Adrenal gland (tissue), 19 donors: ENCODE results near the gene SACM1L. TPM values are rescaled to one million over a fixed set of nuclear protein-coding genes. Genes with fewer than 3 reads are reported as not detected.

Experiments
- DNase-seq, 7 donors: peaks; one replicate each; pipeline ENCODE4 v3.0.0-alpha.2; 2019 to 2020
- H3K27ac ChIP-seq, 5 donors: fragments of 200-600 bp; sonication (generic) in 4 of 5; 1 replicate in 3 of 5; 2 replicates in 2 of 5; pipeline versions ENCODE4 v1.5.1 to v1.8.0; 2016 to 2020; ENCODE audit warnings: mild to moderate bottlenecking in 1 of 5
- H3K27me3 ChIP-seq: fragments of 200-600 bp; 2 replicates; pipeline ENCODE4 v1.8.0; 2021
- H3K36me3 ChIP-seq, 2 donors: fragments of 200-600 bp; replicated peaks in 1 of 2; 1 replicate in 1 of 2; 2 replicates in 1 of 2; pipeline versions ENCODE4 v1.5.1 to v1.8.0; 2018 to 2022
- H3K4me1 ChIP-seq, 2 donors: fragments of 200-600 bp; replicated peaks in 1 of 2; 1 replicate in 1 of 2; 2 replicates in 1 of 2; pipeline versions ENCODE4 v1.5.1 to v1.8.0; 2018 to 2021
- H3K4me3 ChIP-seq, 4 donors: fragments of 200-600 bp; sonication (generic) in 3 of 4; one replicate each; pipeline ENCODE4 v1.5.1; 2016 to 2018
- H3K9me3 ChIP-seq, 3 donors: fragments of 200-600 bp; sonication (generic) in 1 of 3; replicated peaks in 1 of 3; 1 replicate in 2 of 3; 2 replicates in 1 of 3; pipeline versions ENCODE4 v1.5.1 to v1.8.0; 2016 to 2021
- POLR2A ChIP-seq, 2 donors: fragments of 450-650 bp; IDR thresholded peaks; one replicate each; pipeline ENCODE4 v1.6.1; 2017; ENCODE audit warnings: antibody characterized with exemption in 2 of 2, mild to moderate bottlenecking in 2 of 2, moderate library complexity in 1 of 2
- WGBS, 4 donors: extraction: QIAGEN DNeasy Blood & Tissue Kit in 2 of 4; methylation state at CpG; one replicate each; pipeline versions ENCODE4 v1.1.5 to v1.1.7; 2013 to 2017; 5-methylcytosine and 5-hydroxymethylcytosine counted together
- intact Hi-C, 2 donors: fragments of 100-400 bp; cut with DNase I; formaldehyde crosslinking; loops; one replicate each; pipeline versions ENCODE4 v1.14.1 to v1.15.0; 2022 to 2023
- long read RNA-seq, 10 donors: library from polyadenylated mRNA in 3 of 10; unstranded in 2 of 10; stranded (forward) in 1 of 10; transcript quantifications; one replicate each; pipeline ENCODE4 v2.0.0 and lab custom pipeline, GENCODE V29; 2021 to 2026
- polyA plus RNA-seq, 3 donors: library from polyadenylated mRNA; stranded (reverse); fragments of 200-250 nt in 2 of 3; fragments of 350-450 nt in 1 of 3; fragmentation: Illumina TruSeq in 1 of 3; extraction: RNeasy Lipid Tissue Mini Kit (QIAGEN cat#74804) in 1 of 3; gene quantifications; one replicate each; pipeline ENCODE4 v1.2.3, GENCODE V29; 2013 to 2014
- total RNA-seq, 9 donors: library from RNA; depleted of rRNA in 4 of 9; stranded (reverse); fragments of >200 nt in 4 of 9; fragments of 120-200 nt in 1 of 9; fragmentation: NEBNext Ultra II Directional in 1 of 9; extraction: Animal tissue kit (Norgen Biotek cat#: 25700) in 1 of 9; gene quantifications; one replicate each; pipeline versions ENCODE4 v1.1.0 to v1.2.4, GENCODE V29; 2013 to 2023
- TF ChIP-seq, protein P1 (sequence below), 6 experiments: fragments of 450-650 bp in 4 of 6; fragments of 200-600 bp in 2 of 6; sonication (generic) in 1 of 6; IDR thresholded peaks; 1 replicate in 5 of 6; 2 replicates in 1 of 6; pipeline versions ENCODE4 v1.5.1 to v1.8.0; 2016 to 2021; ENCODE audit warnings: antibody characterized with exemption in 6 of 6, mild to moderate bottlenecking in 2 of 6, moderate library complexity in 1 of 6
- donor health status: healthy with polysubstance abuse.
- donor health status: Bipolar disorder and iron deficiency.
- donor health status: DM: yes; HTN: yes; CAD: no.
- donor health status: DM: no; HTN: no; CAD: no.
- donor health status: DM: no; HTN: no; CAD: no.
- donor health status: DM: yes; HTN: yes; CAD: no.

Gene SACM1L, protein sequence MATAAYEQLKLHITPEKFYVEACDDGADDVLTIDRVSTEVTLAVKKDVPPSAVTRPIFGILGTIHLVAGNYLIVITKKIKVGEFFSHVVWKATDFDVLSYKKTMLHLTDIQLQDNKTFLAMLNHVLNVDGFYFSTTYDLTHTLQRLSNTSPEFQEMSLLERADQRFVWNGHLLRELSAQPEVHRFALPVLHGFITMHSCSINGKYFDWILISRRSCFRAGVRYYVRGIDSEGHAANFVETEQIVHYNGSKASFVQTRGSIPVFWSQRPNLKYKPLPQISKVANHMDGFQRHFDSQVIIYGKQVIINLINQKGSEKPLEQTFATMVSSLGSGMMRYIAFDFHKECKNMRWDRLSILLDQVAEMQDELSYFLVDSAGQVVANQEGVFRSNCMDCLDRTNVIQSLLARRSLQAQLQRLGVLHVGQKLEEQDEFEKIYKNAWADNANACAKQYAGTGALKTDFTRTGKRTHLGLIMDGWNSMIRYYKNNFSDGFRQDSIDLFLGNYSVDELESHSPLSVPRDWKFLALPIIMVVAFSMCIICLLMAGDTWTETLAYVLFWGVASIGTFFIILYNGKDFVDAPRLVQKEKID
- total RNA-seq (10 to 100 TPM; 25.9 to 63.2 (median 44.9) TPM), polyA plus RNA-seq (10 to 100 TPM; 22.5 to 59.3 (median 28.6) TPM)
- long read RNA-seq, donor 1, partial matches to known transcripts, result 5 of 10 reads
- long read RNA-seq, donor 1, other reads (novel, unspliced or antisense), result 0 of 10 reads
- long read RNA-seq, donor 2, transcript SACM1L-201 (20 exons, 3,723 nt), result major isoform, 6 of 42 reads
- long read RNA-seq, donor 2, partial matches to known transcripts, result 35 of 42 reads
- long read RNA-seq, donor 2, other reads (novel, unspliced or antisense), result 0 of 42 reads
- long read RNA-seq, donor 3, transcript SACM1L-201 (20 exons, 3,723 nt), result major isoform, 6 of 10 reads
- long read RNA-seq, donor 3, partial matches to known transcripts, result 0 of 10 reads
- long read RNA-seq, donor 3, other reads (novel, unspliced or antisense), result 0 of 10 reads
- long read RNA-seq, donor 4, transcript SACM1L-201 (20 exons, 3,723 nt), result major isoform, 11 of 16 reads
- long read RNA-seq, donor 4, partial matches to known transcripts, result 4 of 16 reads
- long read RNA-seq, donor 4, other reads (novel, unspliced or antisense), result 1 of 16 reads
- long read RNA-seq, donor 5, transcript SACM1L-201 (20 exons, 3,723 nt), result major isoform, 52 of 62 reads
- long read RNA-seq, donor 5, partial matches to known transcripts, result 2 of 62 reads
- long read RNA-seq, donor 5, other reads (novel, unspliced or antisense), result 6 of 62 reads
- long read RNA-seq, donor 6, transcript SACM1L-201 (20 exons, 3,723 nt), result major isoform, 7 of 8 reads
- long read RNA-seq, donor 6, partial matches to known transcripts, result 1 of 8 reads
- long read RNA-seq, donor 6, other reads (novel, unspliced or antisense), result 0 of 8 reads
- long read RNA-seq, donor 7, partial matches to known transcripts, result 0 of 2 reads
- long read RNA-seq, donor 7, other reads (novel, unspliced or antisense), result 0 of 2 reads
- long read RNA-seq, donor 8, transcript SACM1L-201 (20 exons, 3,723 nt), result major isoform, 15 of 32 reads
- long read RNA-seq, donor 8, partial matches to known transcripts, result 17 of 32 reads
- long read RNA-seq, donor 8, other reads (novel, unspliced or antisense), result 0 of 32 reads
- long read RNA-seq, donor 9, partial matches to known transcripts, result 0 of 7 reads
- long read RNA-seq, donor 9, other reads (novel, unspliced or antisense), result 0 of 7 reads
- long read RNA-seq, donor 10, transcript SACM1L-201 (20 exons, 3,723 nt), result major isoform, 9 of 15 reads
- long read RNA-seq, donor 10, partial matches to known transcripts, result 5 of 15 reads
- long read RNA-seq, donor 10, other reads (novel, unspliced or antisense), result 0 of 15 reads

DNA sequence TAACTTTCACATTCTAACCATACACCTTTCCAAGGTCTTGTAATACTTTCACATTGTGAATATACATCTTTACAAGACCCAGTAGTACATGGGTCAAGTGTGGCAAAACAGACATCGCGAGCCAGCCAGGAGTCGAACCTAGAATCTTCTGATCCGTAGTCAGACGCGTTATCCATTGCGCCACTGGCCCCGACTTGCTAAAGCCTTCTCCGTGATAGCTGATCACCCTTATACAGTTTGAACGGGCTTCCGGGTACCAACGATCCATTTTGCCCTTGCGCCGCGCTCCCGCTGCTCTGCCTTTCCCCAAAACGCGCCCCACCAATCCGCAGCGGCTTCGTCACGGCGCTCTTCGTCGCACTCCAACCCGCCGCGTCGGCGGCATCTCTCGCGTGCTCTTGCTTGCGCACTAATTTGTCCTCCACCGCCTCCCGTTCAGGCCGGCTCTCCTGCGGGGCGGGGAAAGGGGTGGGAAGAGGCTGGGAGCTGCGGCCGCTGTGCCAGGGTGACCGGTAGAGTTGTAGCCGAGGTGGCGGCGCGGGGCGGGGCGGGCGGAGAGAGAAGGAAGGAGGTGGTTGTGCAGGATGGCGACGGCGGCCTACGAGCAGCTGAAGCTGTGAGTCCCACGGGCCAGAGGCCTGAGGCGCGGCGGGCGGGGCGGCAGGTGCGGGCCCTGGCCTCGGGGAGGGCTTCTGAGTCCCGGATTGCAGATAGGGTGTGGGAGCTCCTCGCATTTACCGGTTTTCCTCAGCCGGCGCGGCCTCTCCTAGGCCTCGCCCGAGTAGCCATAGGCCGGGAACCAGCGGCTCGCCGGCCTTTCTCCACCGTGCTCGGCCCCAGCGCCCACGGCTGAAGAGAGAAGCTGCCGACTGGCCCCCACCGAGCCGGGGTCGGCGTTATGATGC lies at the start of gene SACM1L:
SACM1L (plus strand) TSS at position 515 of the 905 bp plus-strand sequence; CDS start at position 585, 70 bp downstream.
- Histone ChIP-seq H3K4me3 (peak within 1 kb of the TSS; percentile 43 to 78 (median 70)), H3K27me3 (no peaks in the 10 kb centered on the region), H3K4me1 (peaks cover 36 to 52% of the 10 kb centered on the region in 2 donors), H3K36me3 (no peaks in the 10 kb centered on the region), H3K27ac (peak within 1 kb of the TSS; percentile 75 to 96 (median 90)), H3K9me3 (no peaks in the 10 kb centered on the region)
- peak; percentile 98 to 99 (median 99) for DNase-seq
- intact Hi-C loops, result no loop called here
- 0% methylated on average over 23 to 81 of the region's 81 CpGs for WGBS, 4 donors
- TF ChIP-seq, protein P1, sequence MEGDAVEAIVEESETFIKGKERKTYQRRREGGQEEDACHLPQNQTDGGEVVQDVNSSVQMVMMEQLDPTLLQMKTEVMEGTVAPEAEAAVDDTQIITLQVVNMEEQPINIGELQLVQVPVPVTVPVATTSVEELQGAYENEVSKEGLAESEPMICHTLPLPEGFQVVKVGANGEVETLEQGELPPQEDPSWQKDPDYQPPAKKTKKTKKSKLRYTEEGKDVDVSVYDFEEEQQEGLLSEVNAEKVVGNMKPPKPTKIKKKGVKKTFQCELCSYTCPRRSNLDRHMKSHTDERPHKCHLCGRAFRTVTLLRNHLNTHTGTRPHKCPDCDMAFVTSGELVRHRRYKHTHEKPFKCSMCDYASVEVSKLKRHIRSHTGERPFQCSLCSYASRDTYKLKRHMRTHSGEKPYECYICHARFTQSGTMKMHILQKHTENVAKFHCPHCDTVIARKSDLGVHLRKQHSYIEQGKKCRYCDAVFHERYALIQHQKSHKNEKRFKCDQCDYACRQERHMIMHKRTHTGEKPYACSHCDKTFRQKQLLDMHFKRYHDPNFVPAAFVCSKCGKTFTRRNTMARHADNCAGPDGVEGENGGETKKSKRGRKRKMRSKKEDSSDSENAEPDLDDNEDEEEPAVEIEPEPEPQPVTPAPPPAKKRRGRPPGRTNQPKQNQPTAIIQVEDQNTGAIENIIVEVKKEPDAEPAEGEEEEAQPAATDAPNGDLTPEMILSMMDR (IDR thresholded peaks at IDR 0.05), result no peak
- TF ChIP-seq POLR2A (IDR thresholded peaks at IDR 0.05), result peak; percentile 66 to 92

DNA sequence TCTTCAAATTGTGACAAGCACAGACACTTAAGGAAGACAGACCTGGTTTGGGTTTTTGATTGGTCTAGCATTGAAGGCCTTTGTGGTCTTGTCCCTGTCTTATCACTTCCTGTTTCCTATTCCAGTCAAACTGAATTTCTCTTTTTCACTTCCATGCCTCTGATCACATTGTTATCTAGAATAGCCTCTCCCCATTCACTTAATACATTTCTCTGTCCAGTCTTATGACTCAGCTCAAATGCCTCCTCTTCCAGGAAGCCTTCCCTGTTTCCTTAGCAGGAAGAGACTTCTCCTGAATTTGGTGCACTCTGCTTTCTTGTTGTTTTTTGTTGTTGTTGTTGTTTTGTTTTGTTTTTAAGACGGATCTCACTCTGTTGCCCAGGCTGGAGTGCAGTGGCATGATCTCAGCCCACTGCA lies 49.1 kb upstream of the SACM1L start:
- TF ChIP-seq, protein P1 (IDR thresholded peaks at IDR 0.05), result no peak
- TF ChIP-seq POLR2A (IDR thresholded peaks at IDR 0.05), result no peak
- WGBS, 4 donors, result 88 to 94% (median 90%) methylated on average over 1 of the region's 1 CpG
- no peaks in the 10 kb centered on the region for H3K27me3 ChIP-seq
- H3K27ac ChIP-seq, result peak overlapping the region in 3 of 5 donors; percentile 10 to 29 (median 15)
- H3K9me3 ChIP-seq, result no peaks in the 10 kb centered on the region
- H3K36me3 ChIP-seq, result no peaks in the 10 kb centered on the region
- H3K4me3 ChIP-seq, result no peak overlapping the region
- H3K4me1 ChIP-seq, result peaks cover 20 to 27% of the 10 kb centered on the region in 2 donors
- DNase-seq, result no peak
- intact Hi-C loops, result loop anchor here in 1 of 2 donors (5.0 kb wide), 1 partner anchor 43 kb away; no protein-coding TSS in a partner anchor
